ENCODE data around the gene HEG1.
"Not testable (repeated sequence)": the region's sequence is repeated elsewhere in the genome, so short reads cannot be mapped to it uniquely, and the experiment has no call there.

HEG1 gene

DNA sequence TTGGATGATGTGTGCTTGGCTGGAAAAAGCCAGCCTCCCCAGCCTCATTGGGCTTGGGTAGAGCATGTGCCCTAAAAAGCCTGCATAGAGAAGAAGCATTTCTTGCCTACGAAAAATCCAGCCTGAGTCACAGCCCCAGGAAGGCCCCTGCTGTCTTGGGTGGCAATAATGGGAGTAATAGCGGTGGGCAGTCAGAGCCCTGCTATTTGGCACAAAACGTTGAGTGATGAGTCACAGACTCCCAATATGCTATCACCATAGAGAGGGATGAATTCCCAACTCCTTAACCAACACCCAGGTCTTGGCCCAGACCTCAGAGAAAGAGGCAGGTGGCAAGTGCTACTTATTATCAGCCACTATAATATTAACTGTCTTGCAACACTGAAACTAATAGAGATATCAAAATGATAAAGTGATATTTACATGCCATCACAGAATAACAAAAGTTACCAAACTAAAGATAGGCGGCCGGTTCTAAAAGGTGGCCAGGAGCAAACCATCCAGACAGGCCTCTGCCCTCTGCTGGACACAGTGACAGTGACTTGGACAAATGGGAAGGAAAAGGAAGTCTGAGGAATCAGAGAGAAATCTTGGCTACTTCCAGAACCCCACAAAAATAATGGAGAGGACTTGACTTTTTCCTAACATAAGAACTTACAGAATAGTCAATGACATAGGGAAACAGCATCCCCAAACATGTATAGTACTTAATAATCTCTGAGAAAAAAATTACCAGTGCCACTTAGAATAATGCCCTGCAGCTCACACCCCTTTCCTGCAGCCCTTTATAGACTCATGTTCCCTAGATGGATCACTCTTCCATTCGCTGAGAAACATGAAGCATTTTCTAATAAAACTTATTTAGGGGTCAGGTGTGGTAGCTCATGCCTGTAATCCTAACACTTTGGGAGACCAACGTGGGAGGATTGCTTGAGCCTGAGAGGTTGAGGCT is 69.3 kb downstream of the HEG1 start:
- no peak for DNase-seq (ENCODE audit: low read depth in 2 of 2)

GRCh38 chr3:124985349-124985748 is 70.4 kb downstream of the HEG1 start:
- no peak for DNase-seq (ENCODE audit: low read depth in 2 of 2)

GRCh38 chr3:124984754-124985153 is 71.0 kb downstream of the HEG1 start:
- DNase-seq (ENCODE audit: low read depth in 2 of 2), result no peak

GRCh38 chr3:124982855-124983254 is 72.9 kb downstream of the HEG1 start:
- no peak for DNase-seq (ENCODE audit: low read depth in 2 of 2)

GRCh38 chr3:124981472-124981871 is 74.3 kb downstream of the HEG1 start:
- DNase-seq (ENCODE audit: low read depth in 2 of 2), result no peak

DNA sequence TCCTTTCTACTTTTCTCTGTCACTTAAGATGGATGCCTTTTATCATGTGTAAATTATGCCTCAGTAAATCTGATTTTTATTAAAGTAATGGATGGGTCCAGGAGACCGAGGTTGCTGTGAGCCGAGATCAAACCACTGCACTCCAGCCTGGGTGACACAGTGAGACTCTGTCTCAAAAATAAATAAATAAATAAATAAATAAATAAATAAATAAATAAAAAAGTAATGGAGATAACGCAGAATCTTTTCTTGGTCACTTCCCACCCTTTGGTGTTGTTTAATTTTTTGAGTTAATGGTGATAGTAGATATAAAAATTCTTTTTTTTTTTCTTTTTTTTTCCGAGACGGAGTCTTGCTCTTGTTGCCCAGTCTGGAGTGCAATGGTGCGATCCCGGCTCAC is 77.2 kb downstream of the HEG1 start:
- no peak for DNase-seq (ENCODE audit: low read depth in 2 of 2)

DNA sequence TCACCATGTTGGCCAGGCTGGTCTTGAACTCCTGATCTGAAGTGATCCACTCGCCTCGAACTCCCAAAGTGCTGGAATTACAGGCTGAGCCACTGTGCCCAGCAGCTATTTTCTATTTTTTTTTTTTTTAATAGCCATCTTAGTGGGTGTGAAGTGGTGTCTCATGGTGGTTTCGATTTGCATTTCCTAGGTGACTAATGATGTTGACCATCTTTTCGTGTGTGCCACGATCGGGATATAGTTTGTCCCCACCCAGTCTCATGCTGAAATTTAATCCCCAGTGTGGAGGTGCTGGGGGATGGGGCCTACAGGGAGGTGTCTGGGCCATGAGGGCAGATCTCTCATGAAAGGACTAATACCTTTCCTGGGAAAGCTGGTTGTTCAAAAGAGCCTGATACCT is 79.4 kb downstream of the HEG1 start:
- DNase-seq (ENCODE audit: low read depth in 2 of 2), result no peak

- DNase-seq (ENCODE audit: low read depth in 2 of 2), result no peak
Observed at GRCh38 chr3:124974691-124975090, 81.1 kb downstream of the HEG1 start.

DNA sequence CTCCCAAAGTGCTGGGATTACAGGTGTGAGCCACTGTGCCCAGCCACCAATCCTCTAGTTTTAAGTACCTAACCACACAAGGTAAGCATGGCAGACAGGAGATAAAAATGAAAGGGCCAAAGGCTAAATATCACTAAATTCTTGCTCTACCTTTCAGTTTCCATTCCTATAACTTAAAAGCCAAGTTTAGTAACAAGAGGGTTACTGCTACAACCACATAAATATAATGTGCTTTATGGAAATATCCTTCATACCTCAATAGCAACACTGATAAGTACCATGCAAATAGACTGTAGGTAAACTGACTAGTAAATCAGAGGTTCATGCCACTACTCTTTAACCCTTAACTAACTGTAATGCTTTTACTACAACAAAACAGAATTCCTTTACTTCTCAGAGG is 82.5 kb downstream of the HEG1 start:
- DNase-seq (ENCODE audit: low read depth in 2 of 2), result no peak

- no peak for DNase-seq (ENCODE audit: low read depth in 2 of 2)
Observed at GRCh38 chr3:124972457-124972856, 83.3 kb downstream of the HEG1 start.

DNA sequence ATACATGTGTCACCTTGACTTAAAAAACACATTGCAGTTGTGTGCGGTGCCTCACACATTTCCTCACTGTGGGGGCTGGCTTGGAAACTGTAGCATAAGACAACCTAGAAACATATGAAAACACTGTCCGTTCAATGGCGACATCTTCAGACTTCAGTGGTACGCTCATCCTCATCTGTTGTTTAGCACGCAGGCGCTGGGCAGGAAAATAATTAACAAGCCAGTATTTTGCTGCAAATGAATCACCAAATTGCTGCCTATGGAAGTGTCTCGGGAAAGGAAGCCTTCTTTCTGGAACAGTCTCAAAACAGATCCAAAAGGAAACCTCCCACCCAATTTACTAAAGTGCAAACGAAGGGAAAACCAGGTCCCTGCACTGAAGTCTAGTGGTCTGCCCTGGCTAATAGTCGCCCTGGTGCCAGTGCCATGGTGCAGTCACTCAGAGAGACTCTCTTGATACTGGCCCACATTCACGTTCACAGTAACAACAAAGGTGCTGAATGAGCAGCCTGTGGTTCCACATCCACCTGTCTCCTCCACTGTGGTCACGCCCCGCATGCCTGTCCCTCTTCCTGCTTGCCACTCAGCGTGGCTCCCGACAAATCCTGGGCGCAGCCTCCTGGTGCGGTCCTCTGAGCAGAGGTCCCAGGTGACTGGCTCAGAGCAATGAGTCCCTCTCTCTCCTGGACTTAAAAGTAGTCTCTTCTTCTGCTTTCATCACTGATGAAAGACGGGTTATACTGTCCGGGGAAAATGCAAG is 85.7 kb downstream of the HEG1 start:
- no peak for DNase-seq (ENCODE audit: low read depth in 2 of 2)

GRCh38 chr3:124969190-124969589 is 86.6 kb downstream of the HEG1 start:
- no peak for DNase-seq (ENCODE audit: low read depth in 2 of 2)

DNA sequence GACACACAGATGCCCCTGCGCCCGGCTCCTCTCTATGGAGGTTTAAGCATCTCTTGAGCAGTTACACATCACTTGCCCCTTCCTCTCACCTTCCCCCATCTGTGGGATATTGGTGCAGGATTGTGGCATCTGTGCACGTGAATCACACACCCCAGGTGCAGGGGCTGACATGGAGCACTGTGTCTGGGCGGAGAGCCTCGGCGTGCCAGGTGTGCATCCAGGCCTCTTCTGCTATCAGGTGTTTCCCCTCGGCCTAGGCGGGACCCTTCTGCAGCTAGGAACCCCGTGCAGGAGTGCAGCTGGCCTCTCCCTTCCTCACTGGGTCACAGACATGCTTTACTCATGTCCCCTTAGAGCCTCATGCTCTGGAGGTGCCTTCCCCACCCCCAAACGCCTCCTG is 87.8 kb downstream of the HEG1 start:
- no peak for DNase-seq (ENCODE audit: low read depth in 2 of 2)

GRCh38 chr3:124966521-124967445 is 89.0 kb downstream of the HEG1 start:
- no peak for DNase-seq (ENCODE audit: low read depth in 2 of 2)

- no peak for DNase-seq (ENCODE audit: low read depth in 2 of 2)
Observed at GRCh38 chr3:124965413-124965812, 90.4 kb downstream of the HEG1 start.

- DNase-seq (ENCODE audit: low read depth in 2 of 2), result no peak
Observed at GRCh38 chr3:124964387-124964786, 91.4 kb downstream of the HEG1 start.

DNA sequence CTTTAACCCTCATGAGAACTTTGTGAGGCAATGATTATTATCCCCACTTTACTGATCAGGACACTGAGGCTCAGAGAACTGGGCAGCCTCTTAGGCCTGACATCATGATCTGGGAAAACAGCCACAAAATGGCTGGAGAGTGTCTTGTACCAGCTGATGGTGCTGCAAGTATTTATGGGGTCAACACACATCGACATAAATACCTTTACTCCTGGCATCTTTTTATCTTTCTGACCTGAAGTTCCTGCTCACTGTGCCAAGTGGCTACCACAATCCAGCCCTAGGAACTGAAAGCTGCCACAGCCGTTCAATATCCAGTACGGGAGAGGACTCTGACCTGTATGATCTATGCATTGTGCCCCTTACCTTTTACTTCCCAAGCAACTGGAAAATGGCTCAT is 92.0 kb downstream of the HEG1 start:
- no peak for DNase-seq (ENCODE audit: low read depth in 2 of 2)

- no peak for DNase-seq (ENCODE audit: low read depth in 2 of 2)
Observed at GRCh38 chr3:124962403-124962940, 93.3 kb downstream of the HEG1 start.

DNA sequence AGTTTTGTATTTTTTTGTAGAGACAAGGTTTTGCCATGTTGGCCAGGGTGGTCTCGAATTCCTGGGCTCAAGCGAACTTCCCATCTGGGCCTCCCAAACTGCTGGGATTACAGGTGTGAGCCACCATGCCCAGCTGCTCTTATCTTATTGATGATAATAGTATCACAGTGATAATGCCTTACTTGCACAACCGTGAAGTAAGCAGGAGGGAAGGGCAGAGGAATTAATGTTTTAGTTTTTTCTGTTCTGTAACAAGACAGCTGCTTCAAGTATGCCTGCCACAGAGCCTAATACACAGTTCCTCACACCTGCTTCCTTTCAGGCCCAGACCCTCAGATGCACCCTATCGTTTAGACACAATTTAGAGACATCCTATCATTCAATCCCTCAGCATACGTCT is 95.1 kb downstream of the HEG1 start:
- DNase-seq (ENCODE audit: low read depth in 2 of 2), result no peak

DNA sequence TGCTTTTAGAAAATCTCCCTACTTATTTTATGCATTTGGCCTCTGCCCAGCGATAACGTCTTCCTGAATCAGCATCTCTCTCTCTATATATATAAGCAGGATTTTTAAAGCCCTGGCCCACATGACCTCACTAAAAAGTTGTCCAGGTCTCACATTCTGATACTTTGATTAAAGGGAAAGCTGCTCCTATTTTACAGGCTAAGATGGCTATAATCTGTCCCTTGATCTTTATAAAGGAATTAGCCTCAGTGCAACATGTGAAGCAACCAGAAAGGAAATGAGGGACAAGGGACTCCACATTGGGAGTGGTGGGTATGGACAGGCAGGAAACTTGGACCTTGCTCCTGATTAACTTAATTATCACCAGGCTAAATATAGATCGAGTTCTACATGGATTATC is 95.7 kb downstream of the HEG1 start:
- DNase-seq (ENCODE audit: low read depth in 2 of 2), result no peak

- not testable (repeated sequence) for DNase-seq (ENCODE audit: low read depth in 2 of 2)
Observed at GRCh38 chr3:124957951-124958350, 97.8 kb downstream of the HEG1 start.
